HG02588 (cell line): ENCODE measurements around the gene TOMT.
"Not testable (repeated sequence)": the region's sequence is repeated elsewhere in the genome, so short reads cannot be mapped to it uniquely, and the experiment has no call there.

Experiments used
- ATAC-seq: cut with Tn5 transposase; IDR thresholded peaks from one replicate; pipeline ENCODE4 v1.9.1; 2021; ENCODE audit warnings: mild to moderate bottlenecking, moderate library complexity; ENCODE audit not compliant: unreplicated experiment

The TOMT gene

DNA sequence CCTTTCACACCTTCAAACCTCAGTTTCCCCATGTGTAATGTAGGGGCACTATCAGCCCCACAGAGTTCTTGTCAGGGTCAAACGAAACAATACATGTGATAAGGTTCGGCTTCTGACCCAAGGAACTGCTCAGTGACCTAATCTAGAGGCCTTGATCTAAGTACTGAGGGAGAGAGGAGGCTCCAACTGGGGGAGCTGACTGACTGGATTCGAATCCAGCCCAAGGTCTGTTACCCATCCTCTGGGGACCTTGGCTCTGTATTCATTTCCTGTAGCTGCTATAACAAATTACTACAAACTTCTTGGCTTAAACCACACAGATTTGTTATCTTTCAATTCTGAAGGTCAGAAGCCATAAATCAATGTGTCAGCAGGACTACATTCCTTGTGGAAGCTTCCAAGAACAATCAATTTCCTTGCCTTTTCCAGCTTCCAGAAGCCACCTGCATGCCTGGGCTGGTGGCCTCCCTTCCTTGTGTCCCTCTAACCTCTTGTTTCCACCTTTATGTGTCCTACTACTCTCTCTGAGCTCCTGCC, 17.5 kb downstream of the TOMT start:
- no peak for ATAC-seq

DNA sequence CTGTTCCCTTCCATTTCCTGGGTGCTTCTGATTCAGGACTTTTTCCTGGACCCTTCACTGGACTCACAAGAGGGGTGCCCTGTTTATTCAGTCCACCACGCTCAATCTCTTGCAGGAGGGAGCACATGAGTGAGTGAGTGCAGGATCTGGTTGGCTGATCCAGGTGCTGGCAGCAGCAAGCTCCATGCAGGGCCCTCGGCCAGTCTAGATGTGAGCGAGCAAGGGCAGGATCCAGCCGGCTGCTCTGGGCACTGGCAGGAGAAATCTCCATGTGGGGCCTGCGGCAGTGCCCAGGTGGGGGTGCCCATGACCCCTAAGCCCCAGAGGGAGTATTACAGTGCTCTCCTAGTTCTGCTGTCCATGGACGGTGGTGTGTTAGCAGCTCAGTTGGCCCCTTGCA, 18.3 kb downstream of the TOMT start:
- ATAC-seq = no peak

- no peak for ATAC-seq
These were observed 20.2 kb downstream of the TOMT start for GRCh38 chr11:72125956-72126355.

GRCh38 chr11:72127923-72128322, 22.2 kb downstream of the TOMT start:
- ATAC-seq = no peak

DNA sequence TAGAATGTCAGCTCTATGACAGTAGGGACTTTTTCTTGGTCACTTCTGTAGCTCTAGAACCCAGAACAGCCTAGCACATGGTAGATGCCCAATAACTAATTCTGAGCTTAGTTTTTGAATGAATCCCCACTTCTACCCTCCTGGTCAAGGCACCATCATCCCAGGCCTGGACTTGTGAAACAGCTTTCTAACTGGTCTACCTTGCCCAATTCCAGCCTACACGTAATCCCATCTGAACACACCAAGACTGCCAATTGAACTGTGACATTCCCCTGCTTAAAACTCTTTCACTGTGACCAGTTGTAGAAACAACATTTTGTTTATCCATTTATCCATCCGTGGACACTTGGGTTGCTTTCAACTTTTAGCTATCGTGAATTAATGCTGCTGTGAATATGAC, 23.7 kb downstream of the TOMT start:
- ATAC-seq = no peak

DNA sequence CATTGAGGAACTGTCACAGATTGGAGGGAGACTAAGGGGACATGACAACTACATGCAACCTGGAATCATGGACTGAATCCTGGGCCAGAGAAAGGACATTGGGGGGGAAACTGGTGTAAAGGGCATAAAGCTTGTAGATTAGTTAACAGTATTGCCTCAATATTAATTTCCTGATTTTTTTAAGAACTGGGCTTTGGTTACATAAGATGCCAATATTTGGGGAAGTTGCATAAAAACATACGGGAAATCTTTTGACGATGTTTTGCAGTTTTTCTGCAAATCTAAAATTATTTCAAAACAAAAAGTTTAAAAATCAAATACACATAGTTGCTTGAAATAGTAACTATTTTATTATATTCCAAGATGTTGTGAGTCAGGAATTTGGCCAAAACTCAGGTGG, 26.9 kb downstream of the TOMT start:
- ATAC-seq = no peak

GRCh38 chr11:72135473-72135872, 29.7 kb downstream of the TOMT start, which contains the start of gene FOLR3:
TSS of gene FOLR3 (plus strand) at chr11:72135725. CDS start at chr11:72135953, 228 bp downstream.
- ATAC-seq = not testable (repeated sequence)

DNA sequence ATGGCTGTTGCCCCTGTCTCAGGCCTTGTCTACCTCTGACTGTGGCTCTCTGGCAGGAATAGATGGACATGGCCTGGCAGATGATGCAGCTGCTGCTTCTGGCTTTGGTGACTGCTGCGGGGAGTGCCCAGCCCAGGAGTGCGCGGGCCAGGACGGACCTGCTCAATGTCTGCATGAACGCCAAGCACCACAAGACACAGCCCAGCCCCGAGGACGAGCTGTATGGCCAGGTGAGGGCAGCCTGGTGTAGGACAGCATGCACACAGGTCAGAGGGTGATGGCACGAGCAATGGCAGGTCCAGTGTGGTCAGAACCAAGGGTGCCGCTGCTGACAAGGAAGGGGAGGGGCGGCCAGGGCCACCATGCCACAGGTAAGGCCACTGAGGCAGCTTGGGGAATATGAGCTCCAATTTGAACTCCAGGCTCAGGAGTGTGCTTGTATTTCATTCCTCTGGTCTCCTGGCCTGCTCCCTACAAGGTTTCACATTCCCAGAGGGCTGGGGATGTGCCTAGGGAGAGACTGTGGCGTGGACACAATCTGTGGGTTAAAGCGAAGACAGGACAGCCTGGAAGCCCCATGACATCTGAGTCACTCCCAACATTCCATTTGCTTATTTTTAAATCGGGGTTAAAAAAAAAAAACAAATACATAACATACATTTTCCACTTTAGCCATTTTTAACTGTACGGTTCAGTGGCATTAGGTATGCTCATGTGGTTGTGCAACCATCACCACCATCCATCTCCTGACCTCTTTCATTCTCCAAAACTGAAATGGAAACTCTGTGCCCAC, 30.4 kb downstream of the TOMT start:
- no peak for ATAC-seq

GRCh38 chr11:72136684-72137262, 31.0 kb downstream of the TOMT start:
- no peak for ATAC-seq

GRCh38 chr11:72138821-72139390, 33.2 kb downstream of the TOMT start:
- ATAC-seq = no peak

DNA sequence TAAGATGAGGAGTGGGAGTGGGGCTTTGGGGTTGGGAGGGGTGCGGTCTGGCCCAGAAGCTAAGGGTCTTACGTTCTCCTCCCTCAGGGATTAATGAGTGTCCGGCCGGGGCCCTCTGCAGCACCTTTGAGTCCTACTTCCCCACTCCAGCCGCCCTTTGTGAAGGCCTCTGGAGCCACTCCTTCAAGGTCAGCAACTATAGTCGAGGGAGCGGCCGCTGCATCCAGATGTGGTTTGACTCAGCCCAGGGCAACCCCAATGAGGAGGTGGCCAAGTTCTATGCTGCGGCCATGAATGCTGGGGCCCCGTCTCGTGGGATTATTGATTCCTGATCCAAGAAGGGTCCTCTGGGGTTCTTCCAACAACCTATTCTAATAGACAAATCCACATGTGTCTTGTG, 33.8 kb downstream of the TOMT start:
- ATAC-seq = no peak

- ATAC-seq = no peak
These were observed 34.9 kb downstream of the TOMT start for GRCh38 chr11:72140661-72141060.

GRCh38 chr11:72141066-72141465, 35.3 kb downstream of the TOMT start:
- ATAC-seq = no peak

GRCh38 chr11:72142086-72142485, 36.4 kb downstream of the TOMT start:
- ATAC-seq = not testable (repeated sequence)

DNA sequence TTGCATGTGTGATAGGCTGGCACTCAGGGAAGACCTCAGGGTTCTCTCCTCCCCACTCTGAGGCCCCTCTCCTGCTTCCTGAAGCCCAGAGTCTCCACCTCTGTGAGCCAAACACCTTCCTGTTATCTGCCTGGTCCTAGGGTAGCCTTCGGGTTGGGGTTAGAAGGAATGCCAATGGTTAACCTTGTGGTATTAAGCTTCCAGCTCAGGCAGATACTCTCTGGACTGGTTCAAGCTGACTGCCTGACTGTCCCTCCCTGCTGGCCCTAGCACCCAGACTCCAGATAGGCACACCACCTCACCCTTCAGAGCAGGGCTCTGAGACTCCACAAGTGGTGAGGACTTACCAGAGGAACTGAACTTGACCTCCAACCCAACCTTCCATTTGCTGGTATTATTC, 36.8 kb downstream of the TOMT start:
- ATAC-seq = not testable (repeated sequence)

GRCh38 chr11:72144807-72145565, 39.3 kb downstream of the TOMT start:
- no peak for ATAC-seq

DNA sequence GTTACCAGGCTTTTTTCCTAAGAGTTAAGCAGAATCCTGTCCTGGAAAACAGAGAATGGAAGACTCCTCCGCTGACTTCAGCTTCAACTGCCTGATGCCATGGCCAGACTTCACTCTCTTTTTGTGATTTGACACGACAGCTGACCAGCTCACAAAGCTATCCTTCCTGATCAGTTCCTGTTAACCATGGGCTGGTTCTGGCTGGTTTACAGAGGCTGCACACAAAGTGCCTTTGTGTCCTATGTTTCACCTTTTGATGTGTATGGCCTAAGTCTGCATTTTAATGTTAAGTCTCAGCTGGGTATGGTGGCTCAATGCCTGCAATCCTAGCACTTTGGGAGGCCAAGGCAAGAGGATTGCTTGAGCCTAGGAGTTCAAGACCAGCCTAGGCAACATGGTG, 40.9 kb downstream of the TOMT start:
- ATAC-seq = no peak

DNA sequence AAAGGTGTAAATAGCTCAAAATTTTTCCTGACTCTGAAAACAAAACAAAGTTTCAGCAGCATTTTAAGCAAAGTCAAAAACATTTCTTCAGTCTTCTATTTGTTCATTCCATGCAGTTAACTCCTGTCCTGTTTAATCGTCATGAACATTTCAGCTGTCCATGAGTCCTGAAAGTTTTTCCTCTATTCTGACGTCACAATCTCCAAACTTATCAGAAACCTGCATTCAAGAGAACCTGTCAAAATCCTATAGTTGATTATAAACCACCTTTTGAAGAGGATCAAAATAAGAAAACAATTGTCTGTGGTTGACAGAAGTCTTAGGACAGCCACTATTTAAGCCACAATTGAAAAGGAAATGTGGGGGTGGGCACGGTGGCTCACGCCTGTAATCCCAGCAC, 45.2 kb downstream of the TOMT start:
- no peak for ATAC-seq

GRCh38 chr11:72153874-72154273, 48.1 kb downstream of the TOMT start:
- ATAC-seq = not testable (repeated sequence)

- ATAC-seq = no peak
These were observed 49.1 kb downstream of the TOMT start for GRCh38 chr11:72154816-72155215.

DNA sequence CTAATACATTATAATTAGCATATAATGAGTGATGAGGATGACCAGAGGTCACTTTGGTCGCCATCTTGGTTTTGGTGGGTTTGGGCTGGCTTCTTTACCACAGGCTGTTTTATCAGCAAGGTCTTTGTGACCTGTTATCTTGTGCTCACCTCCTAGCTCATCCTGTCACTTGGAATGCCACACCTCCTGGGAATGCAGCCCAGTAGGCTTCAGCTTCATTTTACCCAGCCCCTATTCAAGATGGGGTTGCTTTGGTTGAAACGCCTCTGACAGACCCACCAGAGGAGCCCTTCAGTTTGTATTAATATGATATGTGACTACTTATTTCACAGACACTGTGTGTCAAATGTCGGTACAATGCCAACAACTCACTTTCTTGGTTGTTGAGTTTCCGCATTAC, 50.0 kb downstream of the TOMT start:
- ATAC-seq = no peak
